Stimulated activated CD4-positive, alpha-beta T cell treated with anti-CD3 and anti-CD28 coated beads, Interleukin-1b, Interleukin-23, amount 100 ng/mL, for 24 hours (primary cell): ENCODE measurements around the gene HSPB6.
"Not testable (repeated sequence)": the region's sequence is repeated elsewhere in the genome, so short reads cannot be mapped to it uniquely, and the experiment has no call there.

Experiments used
- DNase-seq, 4 experiments: peaks; one replicate each; pipeline ENCODE4 v3.0.0-alpha.2; 2020; ENCODE audit warnings: low read depth in 4 of 4, low spot score in 1 of 4

Gene HSPB6

GRCh38 chr19:35732540-35733179, 24.2 kb downstream of the HSPB6 start:
- no peak for DNase-seq

GRCh38 chr19:35731779-35732405, 24.9 kb downstream of the HSPB6 start:
- no peak for DNase-seq

- no peak for DNase-seq
These were observed 25.5 kb downstream of the HSPB6 start for GRCh38 chr19:35731353-35731752.

GRCh38 chr19:35730326-35730725, 26.5 kb downstream of the HSPB6 start:
- no peak for DNase-seq

DNA sequence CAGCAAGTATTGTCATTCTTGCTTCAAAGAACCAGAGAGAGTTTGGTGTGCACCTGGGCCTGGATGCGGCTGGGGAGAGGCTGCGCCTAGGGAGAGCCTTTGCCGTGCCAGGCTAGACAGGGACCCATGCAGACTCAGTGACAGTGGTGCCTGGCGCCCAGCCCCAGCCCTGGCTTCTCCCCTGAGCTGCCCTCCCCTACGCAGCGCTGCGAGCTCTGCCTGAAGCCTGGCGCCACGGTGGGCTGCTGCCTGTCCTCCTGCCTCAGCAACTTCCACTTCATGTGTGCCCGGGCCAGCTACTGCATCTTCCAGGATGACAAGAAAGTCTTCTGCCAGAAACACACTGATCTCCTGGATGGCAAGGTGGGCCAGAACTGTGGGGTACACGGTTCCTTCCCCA, 27.1 kb downstream of the HSPB6 start:
- no peak for DNase-seq

GRCh38 chr19:35729021-35729420, 27.8 kb downstream of the HSPB6 start:
- no peak for DNase-seq

DNA sequence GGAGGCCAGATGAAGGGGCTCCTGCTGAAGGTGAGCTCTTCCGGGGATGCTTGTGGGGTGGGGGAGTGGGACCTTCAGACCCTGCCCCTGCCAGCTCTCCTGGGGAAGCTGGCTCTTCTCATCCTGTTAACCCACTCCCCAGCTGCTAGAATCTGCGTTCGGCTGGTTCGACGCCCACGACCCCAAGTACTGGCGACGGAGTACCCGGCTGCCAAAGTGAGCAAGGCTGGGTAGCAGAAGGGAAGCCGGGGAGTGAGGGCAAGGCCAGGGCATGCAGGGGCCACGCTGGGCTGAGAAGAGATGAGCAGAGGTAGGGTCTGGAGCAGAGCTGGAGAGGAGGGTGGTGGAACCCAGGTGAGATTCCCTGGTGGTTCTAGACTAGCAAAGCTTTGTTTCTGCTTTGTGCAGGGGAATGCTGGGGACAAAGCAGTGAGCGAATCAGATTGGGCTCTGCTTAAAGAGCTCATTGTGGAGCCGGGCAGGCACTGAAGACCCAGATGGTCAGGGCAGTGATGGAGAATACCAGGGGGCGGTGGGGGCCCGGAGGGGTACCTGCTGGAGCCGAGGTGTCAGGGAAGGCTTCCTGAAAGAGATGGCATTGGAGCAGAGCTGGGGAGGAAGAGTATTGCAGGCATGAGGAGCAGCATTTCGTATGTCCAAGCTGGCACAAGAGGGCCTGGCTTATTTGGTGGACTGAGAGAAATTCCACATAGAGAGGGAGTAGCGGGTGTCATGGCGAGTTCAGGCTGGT, 28.7 kb downstream of the HSPB6 start:
- no peak for DNase-seq

GRCh38 chr19:35727053-35727955, 29.5 kb downstream of the HSPB6 start:
- DNase-seq = no peak

DNA sequence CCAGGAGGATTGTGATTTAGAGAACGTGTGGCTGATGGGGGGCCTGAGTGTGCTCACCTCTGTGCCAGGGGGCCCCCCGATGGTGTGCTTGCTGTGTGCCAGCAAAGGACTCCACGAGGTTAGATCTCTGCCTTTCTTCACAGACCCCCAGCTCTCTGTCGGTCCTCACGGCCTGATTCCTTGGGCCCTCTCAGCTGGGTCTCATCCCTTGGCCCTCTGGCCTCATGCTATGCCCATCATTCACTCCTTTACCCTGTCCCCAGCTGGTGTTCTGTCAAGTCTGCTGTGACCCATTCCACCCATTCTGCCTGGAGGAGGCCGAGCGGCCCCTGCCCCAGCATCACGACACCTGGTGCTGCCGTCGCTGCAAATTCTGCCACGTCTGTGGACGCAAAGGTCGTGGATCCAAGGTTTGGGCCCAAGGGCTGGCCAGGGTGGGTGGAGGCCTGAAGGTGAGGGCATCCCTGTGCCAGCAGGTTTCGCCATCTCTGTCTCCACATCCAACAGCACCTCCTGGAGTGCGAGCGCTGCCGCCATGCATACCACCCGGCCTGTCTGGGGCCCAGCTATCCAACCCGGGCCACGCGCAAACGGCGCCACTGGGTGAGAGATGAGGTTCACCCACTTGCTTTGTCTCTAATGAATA, 31.5 kb downstream of the HSPB6 start:
- no peak for DNase-seq

- no peak for DNase-seq
These were observed 32.3 kb downstream of the HSPB6 start for GRCh38 chr19:35724560-35724959.

GRCh38 chr19:35724132-35724531, 32.7 kb downstream of the HSPB6 start:
- DNase-seq = not testable (repeated sequence)

DNA sequence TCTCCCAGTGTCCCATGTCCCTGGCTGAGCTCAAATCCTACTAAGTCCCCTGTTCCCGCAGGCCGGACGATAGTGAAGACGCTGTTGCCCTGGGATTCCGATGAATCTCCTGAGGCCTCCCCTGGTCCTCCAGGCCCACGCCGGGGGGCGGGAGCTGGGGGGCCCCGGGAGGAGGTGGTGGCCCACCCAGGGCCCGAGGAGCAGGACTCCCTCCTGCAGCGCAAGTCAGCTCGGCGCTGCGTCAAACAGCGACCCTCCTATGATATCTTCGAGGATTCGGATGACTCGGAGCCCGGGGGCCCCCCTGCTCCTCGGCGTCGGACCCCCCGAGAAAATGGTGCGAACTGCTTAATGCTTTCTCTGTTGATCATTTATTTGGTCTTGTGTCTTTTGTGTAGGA, 33.2 kb downstream of the HSPB6 start:
- DNase-seq = no peak

DNA sequence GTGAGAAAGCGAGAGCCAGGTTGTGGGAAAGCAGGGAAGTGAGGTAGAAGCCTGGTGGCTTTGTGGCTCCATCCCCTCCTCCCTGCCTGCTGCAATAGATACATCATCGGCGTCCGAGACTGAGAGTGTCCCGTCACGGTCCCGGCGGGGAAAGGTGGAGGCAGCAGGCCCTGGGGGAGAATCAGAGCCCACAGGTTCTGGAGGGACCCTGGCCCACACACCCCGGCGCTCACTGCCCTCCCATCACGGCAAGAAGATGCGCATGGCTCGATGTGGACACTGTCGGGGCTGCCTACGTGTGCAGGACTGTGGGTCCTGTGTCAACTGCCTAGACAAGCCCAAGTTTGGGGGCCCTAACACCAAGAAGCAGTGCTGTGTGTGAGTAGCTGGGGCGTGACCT, 33.9 kb downstream of the HSPB6 start:
- DNase-seq = no peak

DNA sequence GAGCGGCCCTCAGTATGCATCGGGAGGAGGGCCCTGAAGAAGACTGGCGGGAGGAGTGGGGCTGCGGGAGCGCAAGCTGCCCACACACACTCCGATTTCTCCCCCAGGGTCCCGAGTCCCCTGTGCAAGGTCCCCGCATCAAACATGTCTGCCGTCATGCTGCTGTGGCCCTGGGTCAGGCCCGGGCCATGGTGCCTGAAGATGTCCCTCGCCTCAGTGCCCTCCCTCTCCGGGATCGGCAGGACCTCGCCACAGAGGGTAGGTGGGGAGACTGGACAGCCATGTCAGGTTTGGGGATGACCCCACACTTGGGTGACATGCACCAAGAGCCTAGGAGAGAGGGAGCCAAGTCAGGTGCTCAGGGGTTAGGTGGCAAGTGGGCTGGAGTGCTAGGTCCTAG, 34.4 kb downstream of the HSPB6 start:
- no peak for DNase-seq

- DNase-seq = no peak
These were observed 35.5 kb downstream of the HSPB6 start for GRCh38 chr19:35721374-35721773.

DNA sequence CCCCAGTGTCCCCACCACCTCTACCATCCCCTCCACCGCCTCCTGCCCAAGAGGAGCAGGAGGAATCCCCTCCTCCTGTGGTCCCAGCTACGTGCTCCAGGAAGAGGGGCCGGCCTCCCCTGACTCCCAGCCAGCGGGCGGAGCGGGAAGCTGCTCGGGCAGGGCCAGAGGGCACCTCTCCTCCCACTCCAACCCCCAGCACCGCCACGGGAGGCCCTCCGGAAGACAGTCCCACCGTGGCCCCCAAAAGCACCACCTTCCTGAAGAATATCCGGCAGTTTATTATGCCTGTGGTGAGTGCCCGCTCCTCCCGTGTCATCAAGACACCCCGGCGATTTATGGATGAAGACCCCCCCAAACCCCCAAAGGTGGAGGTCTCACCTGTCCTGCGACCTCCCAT, 36.2 kb downstream of the HSPB6 start:
- DNase-seq = no peak

GRCh38 chr19:35720163-35720524, 36.7 kb downstream of the HSPB6 start:
- no peak for DNase-seq

- DNase-seq = no peak
These were observed 37.2 kb downstream of the HSPB6 start for GRCh38 chr19:35719402-35720162.

DNA sequence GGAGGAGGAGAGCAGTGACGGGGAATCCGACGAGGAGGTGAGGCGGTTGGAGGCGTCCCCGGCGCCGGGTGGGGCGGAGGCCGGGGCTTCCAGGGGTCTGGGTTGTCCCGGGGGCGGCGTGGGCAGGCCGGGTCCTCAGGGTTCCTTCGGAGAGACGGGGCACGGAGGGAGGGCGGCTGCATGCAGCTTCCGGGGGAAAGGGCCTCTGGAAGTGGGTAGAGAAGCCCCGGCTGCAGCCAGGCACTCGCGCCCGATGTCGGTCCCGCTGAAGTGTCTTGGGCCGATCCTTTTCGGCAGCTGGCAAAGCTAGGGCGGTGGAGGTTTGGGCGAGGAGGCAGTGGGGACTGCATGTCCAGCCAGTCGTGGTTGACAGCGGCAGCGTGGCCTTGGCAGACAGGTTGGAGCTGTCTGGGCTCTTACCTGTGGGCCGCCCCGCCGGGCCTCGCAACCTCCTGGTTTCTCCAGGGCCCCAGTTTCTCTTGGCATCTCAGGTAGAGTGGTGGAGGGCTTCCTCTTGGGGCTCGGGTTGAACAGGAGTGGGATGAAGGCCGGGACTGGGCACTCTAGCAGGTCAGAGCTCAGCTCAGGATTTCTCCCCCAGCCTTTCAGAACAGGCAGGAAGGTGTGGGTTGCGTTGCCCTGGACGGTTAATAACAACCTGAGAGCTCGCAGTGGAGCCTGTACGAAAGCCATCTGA, 38.3 kb downstream of the HSPB6 start:
- peak in 1 of 4 experiments; percentile 51 for DNase-seq
